T1000 (cell line): Measurements from ENCODE around the gene GATD1.
A peak's percentile ranks its signal among the peaks of the same experiment; 100 is the strongest.

Source experiments
- DNase-seq: peaks from one replicate; lab custom pipeline; 2025; ENCODE audit warnings: mixed read lengths; lab: John Stamatoyannopoulos, UW

The GATD1 gene

GRCh38 chr11:795634-796564, 18.6 kb upstream of the GATD1 start:
- DNase-seq: peak; percentile 76

GRCh38 chr11:794766-795633, 17.7 kb upstream of the GATD1 start:
- no peak for DNase-seq

- DNase-seq: no peak
Measured at GRCh38 chr11:794013-794765, 16.9 kb upstream of the GATD1 start.

GRCh38 chr11:793556-793955, 16.3 kb upstream of the GATD1 start:
- no peak for DNase-seq

GRCh38 chr11:792873-793272, 15.6 kb upstream of the GATD1 start:
- no peak for DNase-seq

- no peak for DNase-seq
Measured at GRCh38 chr11:792535-792821, 15.2 kb upstream of the GATD1 start.

- no peak for DNase-seq
Measured at GRCh38 chr11:791658-792534, 14.6 kb upstream of the GATD1 start.

GRCh38 chr11:790721-791564, 13.7 kb upstream of the GATD1 start:
- peak; percentile 14 for DNase-seq

- DNase-seq: no peak
Measured at GRCh38 chr11:789943-790342, 12.7 kb upstream of the GATD1 start, which contains the start of gene CEND1. CEND1 (minus strand) TSS chr11:790090; CDS start chr11:788576, 1,514 bp downstream.

- DNase-seq: no peak
Measured at GRCh38 chr11:788953-789940, 12.0 kb upstream of the GATD1 start.

- DNase-seq: no peak
Measured at GRCh38 chr11:788009-788640, 10.8 kb upstream of the GATD1 start.

GRCh38 chr11:787084-787675, 9.9 kb upstream of the GATD1 start:
- DNase-seq: no peak

- no peak for DNase-seq
Measured at GRCh38 chr11:786235-787083, 9.2 kb upstream of the GATD1 start.

GRCh38 chr11:783581-784015, 6.3 kb upstream of the GATD1 start:
- DNase-seq: no peak

- DNase-seq: no peak
Measured at GRCh38 chr11:782264-783174, 5.2 kb upstream of the GATD1 start.

- DNase-seq: no peak
Measured at GRCh38 chr11:779955-780532, 2.8 kb upstream of the GATD1 start.
